ENCODE measurements around the gene C2orf81.
"Not testable (repeated sequence)": the region's sequence is repeated elsewhere in the genome, so short reads cannot be mapped to it uniquely, and the experiment has no call there.

The C2orf81 gene

DNA sequence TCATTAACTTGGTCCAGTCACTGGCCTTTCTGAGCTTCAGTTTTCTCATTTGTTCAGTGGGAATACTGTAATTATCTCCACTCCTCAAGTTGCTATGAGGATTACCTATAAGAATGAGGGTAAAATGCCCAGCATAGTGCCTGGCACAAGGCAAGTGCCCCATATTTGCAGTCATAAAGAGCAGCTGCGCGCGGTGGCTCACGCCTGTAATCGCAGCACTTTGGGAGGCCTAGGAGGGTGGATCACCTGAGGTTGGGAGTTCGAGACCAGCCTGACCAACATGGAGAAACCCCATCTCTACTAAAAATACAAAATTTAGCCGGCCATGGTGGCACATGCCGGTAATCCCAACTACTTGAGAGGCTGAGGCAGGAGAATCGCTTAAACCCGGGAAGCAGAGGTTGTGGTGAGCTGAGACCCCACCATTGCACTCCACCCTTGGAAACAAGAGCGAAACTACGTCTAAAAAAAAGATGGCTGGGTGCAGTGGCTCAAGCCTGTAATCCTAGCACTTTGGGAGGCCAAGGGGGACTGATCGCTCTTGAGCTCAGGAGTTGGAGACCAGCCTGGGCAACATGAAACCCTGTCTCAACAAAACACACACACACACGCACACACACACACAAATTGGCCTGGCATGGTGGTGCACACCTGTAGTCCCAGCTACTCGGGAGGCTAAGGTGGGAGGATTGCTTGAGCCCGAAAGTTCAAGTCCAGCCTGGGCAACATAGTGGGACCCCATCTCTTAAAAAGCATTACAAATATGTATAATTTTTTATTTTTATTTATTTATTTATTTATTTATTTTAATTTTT lies 21.3 kb upstream of the C2orf81 start:
- not testable (repeated sequence) for DNase-seq

DNA sequence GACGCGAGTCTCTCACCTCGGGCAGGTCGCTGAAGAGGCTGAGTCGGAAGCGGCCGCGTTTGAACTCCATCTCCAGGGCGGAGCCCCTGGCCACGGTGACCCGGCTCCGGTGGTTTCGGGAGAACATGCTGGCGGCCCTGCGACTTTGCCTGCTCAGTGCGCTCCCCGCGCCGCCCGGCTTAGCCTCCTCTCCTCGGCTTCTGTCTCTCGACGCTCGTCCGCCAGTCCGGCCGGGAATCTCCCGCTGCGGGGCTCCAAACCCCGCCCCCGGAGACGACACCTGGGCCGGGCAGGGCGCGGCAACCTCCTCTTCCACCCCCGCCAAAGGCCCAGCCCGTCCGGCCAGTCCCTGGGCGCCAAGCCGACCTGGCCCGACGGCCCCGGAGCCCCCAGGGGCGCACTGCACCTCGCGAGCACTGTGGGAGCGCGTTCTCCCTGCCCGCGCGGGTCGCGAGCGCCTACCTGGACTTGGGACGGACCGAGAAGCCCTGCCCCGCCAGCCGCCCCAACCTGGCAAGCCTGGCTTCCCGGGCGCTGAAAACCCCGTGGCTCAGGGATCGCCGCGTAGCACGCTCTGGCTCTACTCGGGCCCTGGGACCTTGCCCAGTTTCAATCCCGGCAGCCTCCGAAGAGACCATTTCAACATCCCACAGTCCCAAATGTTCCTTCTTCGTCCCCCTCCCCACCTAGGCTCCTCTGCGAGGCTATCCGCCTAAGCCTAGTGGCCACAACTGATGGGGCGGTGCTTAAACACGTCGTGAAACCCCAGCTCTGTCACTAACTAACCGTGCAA lies 20.5 kb upstream of the C2orf81 start, which contains the start of gene RTKN:
Gene RTKN, minus strand, starts transcription at position 248 of the 793 bp plus-strand sequence. Its CDS starts 121 bp downstream, at position 127.
- DNase-seq: peak; percentile 49

DNA sequence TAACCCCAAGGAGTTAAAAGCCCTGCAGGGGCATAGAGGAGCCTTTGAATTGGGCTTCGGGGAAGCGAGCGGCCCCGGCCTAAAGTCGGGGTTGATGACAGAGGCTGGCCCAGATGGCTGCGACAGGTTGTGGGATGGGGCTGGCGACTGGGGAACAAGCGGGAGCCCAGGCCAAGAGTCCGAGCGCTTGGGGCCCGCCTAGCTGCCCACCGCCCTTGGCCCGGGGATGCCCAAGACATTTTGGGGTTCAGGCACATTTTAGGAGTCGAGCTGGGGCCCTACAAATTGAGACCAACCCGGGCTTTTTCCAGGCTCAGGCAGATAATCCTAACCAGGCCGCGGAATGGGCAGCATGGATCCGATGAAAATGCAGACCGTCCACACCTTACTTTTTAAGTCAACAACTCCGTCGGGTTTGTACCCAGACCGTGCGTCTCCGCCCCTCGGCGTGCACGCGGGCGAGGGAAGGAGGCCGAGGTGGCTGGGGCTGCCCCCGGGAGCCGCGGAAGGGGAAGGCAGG lies 19.8 kb upstream of the C2orf81 start:
- no peak for DNase-seq

- DNase-seq: peak; percentile 47
Observed at GRCh38 chr2:74440378-74441169, 19.2 kb upstream of the C2orf81 start.

GRCh38 chr2:74439803-74440377 lies 18.5 kb upstream of the C2orf81 start:
- no peak for DNase-seq

- DNase-seq: no peak
Observed at GRCh38 chr2:74439373-74439772, 18.0 kb upstream of the C2orf81 start.

DNA sequence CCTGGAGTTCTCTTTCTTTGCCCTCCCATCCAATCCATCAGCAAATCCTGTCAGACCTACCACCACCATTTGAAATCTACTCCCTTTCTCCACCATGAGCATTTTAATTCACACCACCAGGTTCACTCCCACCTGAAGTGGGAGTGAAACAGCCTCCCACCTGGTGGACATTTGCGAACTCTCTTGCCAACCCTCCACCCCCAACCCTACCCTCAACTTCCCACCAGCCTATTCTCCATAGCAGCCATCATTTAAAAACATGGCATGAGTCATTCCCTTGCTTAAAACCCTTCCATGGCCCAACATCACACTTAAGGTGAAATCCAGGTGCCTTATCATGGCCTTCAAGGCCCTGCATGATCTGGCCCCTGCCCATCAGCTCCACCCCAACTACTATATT lies 16.8 kb upstream of the C2orf81 start:
- no peak for DNase-seq

GRCh38 chr2:74436848-74437695 lies 15.7 kb upstream of the C2orf81 start:
- no peak for DNase-seq

GRCh38 chr2:74436111-74436805 lies 14.8 kb upstream of the C2orf81 start:
- DNase-seq: no peak

GRCh38 chr2:74430502-74430901 lies 9.1 kb upstream of the C2orf81 start:
- DNase-seq: no peak

DNA sequence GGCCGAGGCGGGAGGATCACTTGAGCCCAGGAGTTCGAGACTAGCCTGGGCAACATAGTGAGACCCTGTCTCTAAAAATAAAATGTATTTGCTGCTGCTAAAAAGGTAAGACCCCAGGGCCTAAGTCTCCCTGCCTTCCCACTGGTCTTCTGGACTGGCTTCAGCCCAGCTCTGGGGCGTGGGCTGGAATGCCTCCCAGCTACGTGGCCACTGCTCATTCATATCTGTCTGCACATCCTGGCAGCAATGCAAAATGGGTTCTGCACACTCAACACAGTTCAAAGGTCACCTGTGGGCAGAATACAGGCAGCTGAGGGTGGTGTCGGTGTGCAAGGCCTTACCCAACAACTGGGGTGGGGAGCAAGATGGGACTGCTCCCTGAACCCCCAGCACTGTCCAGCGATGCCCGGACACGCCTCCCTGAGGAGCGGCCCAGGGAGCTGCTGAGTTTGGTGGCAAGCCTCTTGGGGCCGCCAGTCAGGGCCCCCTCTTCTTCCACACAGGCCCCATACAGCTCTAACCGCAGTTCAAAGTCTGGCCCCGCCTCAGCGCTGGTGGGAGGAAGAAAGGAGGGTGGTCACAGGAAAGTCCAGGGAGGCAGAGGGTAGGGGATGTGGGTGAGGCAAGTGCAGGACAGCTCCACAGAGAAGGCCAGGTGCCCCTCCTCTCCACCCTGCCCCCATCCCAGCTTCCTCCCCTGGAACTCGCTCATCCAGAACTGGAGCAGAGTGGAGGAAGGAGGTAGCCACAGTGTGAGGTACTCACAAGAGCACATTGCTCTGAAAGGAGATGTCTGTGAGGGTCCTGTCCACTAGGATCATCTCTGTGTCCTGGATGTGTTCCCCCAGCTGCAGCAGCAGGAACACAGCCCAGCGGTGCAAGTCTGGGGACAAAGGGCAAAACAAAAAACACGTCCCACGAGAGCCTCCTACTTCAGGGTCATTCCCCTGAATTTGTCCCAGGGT lies 8.3 kb upstream of the C2orf81 start:
- DNase-seq: no peak

GRCh38 chr2:74428675-74429074 lies 7.3 kb upstream of the C2orf81 start:
- no peak for DNase-seq

- no peak for DNase-seq
Observed at GRCh38 chr2:74427551-74427950, 6.1 kb upstream of the C2orf81 start.

DNA sequence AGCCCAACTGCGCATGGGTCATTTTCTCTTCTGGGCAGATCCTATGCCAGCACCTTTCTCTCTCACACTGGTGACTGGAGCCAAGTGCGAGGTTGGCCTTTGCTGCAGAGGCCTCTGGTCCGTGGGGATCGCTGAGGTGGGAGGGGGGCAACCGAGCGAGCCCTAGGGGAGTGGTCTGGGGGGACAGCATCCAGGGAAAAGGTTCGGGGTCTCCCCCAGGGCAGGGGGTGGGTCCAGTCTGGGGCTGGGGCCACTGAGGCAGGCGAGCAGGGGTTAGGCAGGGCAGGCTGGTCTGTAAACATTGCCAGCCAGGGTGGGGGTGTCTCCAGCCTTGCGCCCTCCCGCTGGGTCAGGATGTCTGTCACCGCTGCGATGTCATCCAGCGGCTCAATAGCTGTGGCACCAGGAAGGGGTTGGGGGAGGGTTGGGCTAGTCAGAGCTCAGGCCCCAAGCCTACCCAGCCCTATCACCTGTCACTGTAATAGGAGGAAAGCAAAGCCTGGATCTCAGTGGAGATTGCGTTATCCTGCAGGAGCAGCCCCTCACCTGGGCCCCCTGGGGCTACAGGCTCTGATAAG lies 4.9 kb upstream of the C2orf81 start:
- no peak for DNase-seq

GRCh38 chr2:74425523-74425922 lies 4.1 kb upstream of the C2orf81 start:
- DNase-seq: no peak

DNA sequence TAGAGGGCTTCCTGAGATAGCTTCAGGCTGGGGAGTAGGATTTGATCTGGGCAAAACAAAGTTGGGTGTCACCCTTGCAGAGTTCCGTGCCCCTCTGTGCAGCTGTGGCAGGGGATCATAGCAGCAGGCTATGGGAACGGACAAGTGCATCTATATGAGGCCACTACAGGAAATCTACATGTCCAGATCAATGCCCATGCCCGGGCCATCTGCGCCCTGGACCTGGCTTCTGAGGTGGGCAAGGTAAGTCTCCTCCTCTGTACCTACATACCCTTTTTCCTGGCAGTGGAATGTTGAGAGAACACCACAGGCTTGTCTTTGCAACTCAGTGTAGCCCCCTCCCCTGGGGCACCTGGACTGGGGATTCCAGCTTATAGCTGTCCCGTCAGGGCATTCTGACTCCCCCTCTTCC lies 3.6 kb upstream of the C2orf81 start:
- DNase-seq: no peak

- DNase-seq: no peak
Observed at GRCh38 chr2:74424139-74424992, 2.9 kb upstream of the C2orf81 start.

Data from CD4-positive, alpha-beta T cell treated with Interleukin-17A for 1 hour (primary cell).